K562 (cell line): ENCODE data around the gene CACTIN. TPM values are rescaled to one million over a fixed set of nuclear protein-coding genes. Genes with fewer than 3 reads are reported as not detected.

Experiments used
- ATF1 ChIP-seq, 2 experiments: fragments of 450-650 bp in 1 of 2; IDR thresholded peaks; 2 replicates each; pipeline ENCODE4 v1.6.1; 2016; ENCODE audit warnings: missing compliant biosample characterization in 1 of 2, missing genetic modification characterization in 1 of 2
- BHLHE40 ChIP-seq: IDR thresholded peaks from 2 replicates; pipeline ENCODE4 v1.6.1; 2011; ENCODE audit warnings: low read length, improper control_type of control experiment
- ETV1 ChIP-seq: fragments of 450-650 bp; conservative IDR thresholded peaks from 2 replicates; pipeline ENCODE4 v1.6.1; 2016; ENCODE audit warnings: missing genetic modification characterization, control low read depth, low read depth, missing compliant biosample characterization
- GATA2 ChIP-seq: sonication (generic); formaldehyde crosslinking; IDR thresholded peaks from 2 replicates; pipeline ENCODE4 v1.4.0; 2020; ENCODE audit warnings: mild to moderate bottlenecking, missing genetic modification reagents
- JUND ChIP-seq, 2 experiments: IDR thresholded peaks; 2 replicates in 1 of 2; 3 replicates in 1 of 2; pipeline ENCODE4 v1.6.1; 2011; ENCODE audit warnings: borderline replicate concordance in 2 of 2, low read depth in 2 of 2, low read length in 2 of 2, improper control_type of control experiment in 1 of 2, missing biosample characterization in 1 of 2, missing genetic modification characterization in 1 of 2, missing genetic modification reagents in 1 of 2
- KLF10 ChIP-seq: fragments of 250-450 bp; sonication (Bioruptor Pico); IDR thresholded peaks from 2 replicates; pipeline ENCODE4 v1.6.1; 2021; ENCODE audit warnings: matching md5 sums
- MAZ ChIP-seq, 2 experiments: fragments of 450-650 bp in 1 of 2; sonication (generic) in 1 of 2; formaldehyde crosslinking; IDR thresholded peaks in 1 of 2; conservative IDR thresholded peaks in 1 of 2; 2 replicates each; pipeline versions ENCODE4 v1.4.0 to v1.5.0; 2020; ENCODE audit warnings: mild to moderate bottlenecking in 1 of 2, missing genetic modification reagents in 1 of 2
- NCOR1 ChIP-seq: fragments of 450-650 bp; IDR thresholded peaks from 2 replicates; pipeline ENCODE4 v1.6.1; 2016; ENCODE audit warnings: mild to moderate bottlenecking, moderate library complexity
- RB1 ChIP-seq: fragments of 450-650 bp; IDR thresholded peaks from 2 replicates; pipeline ENCODE4 v1.6.1; 2017; ENCODE audit warnings: low read depth, mild to moderate bottlenecking
- RBBP5 ChIP-seq: fragments of 200-600 bp; sonication (generic); IDR thresholded peaks from 2 replicates; pipeline ENCODE4 v1.6.1; 2012; ENCODE audit warnings: borderline replicate concordance, mild to moderate bottlenecking, low read length, control low read depth, inconsistent platforms; ENCODE audit not compliant: insufficient read depth, poor library complexity, severe bottlenecking
- SAP30 ChIP-seq: fragments of 200-600 bp; sonication (generic); IDR thresholded peaks from 2 replicates; pipeline ENCODE4 v1.6.1; 2012; ENCODE audit warnings: borderline replicate concordance, low read depth, mild to moderate bottlenecking, moderate library complexity, low read length, control low read depth, inconsistent platforms; ENCODE audit not compliant: insufficient read depth, poor library complexity, severe bottlenecking
- SFPQ ChIP-seq: fragments of 200-400 bp; formaldehyde crosslinking; IDR thresholded peaks from 2 replicates; pipeline ENCODE4 v1.6.1; 2017; ENCODE audit warnings: mild to moderate bottlenecking, low read depth, low read length, moderate library complexity
- SP1 ChIP-seq: sonication (generic); formaldehyde crosslinking; IDR thresholded peaks from 2 replicates; pipeline ENCODE4 v1.8.1; 2022; ENCODE audit warnings: mild to moderate bottlenecking, missing genetic modification reagents
- SRF ChIP-seq, 2 experiments: fragments of 250-450, 450-650 bp in 1 of 2; sonication (Bioruptor Pico) in 1 of 2; sonication (generic) in 1 of 2; formaldehyde crosslinking; IDR thresholded peaks; 2 replicates each; pipeline versions ENCODE4 v1.5.0 to v1.5.1; 2020 to 2022; ENCODE audit warnings: mild to moderate bottlenecking in 1 of 2, missing genetic modification reagents in 1 of 2
- TARDBP ChIP-seq: fragments of 450-650 bp; IDR thresholded peaks from 2 replicates; pipeline ENCODE4 v1.6.1; 2016
- THRAP3 ChIP-seq: fragments of 450-650 bp; IDR thresholded peaks from 2 replicates; pipeline ENCODE4 v1.6.1; 2016; ENCODE audit warnings: mild to moderate bottlenecking, inconsistent platforms, borderline replicate concordance
- TSC22D4 ChIP-seq: fragments of 450-650 bp; IDR thresholded peaks from 2 replicates; pipeline ENCODE4 v1.6.1; 2016; ENCODE audit warnings: missing genetic modification characterization, missing biosample characterization, control low read depth
- WHSC1 ChIP-seq: IDR thresholded peaks from one replicate; pipeline ENCODE4 v1.6.1; 2012; ENCODE audit warnings: low read length, control low read depth, inconsistent platforms
- ZNF175 ChIP-seq: fragments of 200-800 bp; sonication (Bioruptor generic); IDR thresholded peaks from 2 replicates; pipeline ENCODE4 v1.6.1; 2016; ENCODE audit warnings: low read depth, mild to moderate bottlenecking, missing genetic modification characterization, missing compliant biosample characterization
- ZNF561 ChIP-seq: fragments of 450-650 bp; formaldehyde crosslinking; conservative IDR thresholded peaks from 2 replicates; pipeline ENCODE4 v1.4.0; 2020; ENCODE audit warnings: mild to moderate bottlenecking, moderate library complexity
- polyA plus RNA-seq, 8 experiments: library from polyadenylated mRNA; depleted of rRNA in 4 of 8; stranded (reverse) in 5 of 8; unstranded in 3 of 8; fragments of >200 nt; fragmentation: Nextera tagmentation in 2 of 8; fragmentation: Illumina TruSeq in 1 of 8; extraction: Ambion mirVana in 2 of 8; extraction: Trizol in 1 of 8; gene quantifications; 2 replicates each; pipeline versions ENCODE4 v1.2.1 to v1.2.3, GENCODE V29; 2011 to 2014; ENCODE audit warnings: inconsistent platforms in 1 of 8, missing spikeins in 1 of 8
- total RNA-seq, 7 experiments: library from RNA; depleted of rRNA in 6 of 7; stranded (reverse); fragments of >200 nt in 6 of 7; fragmentation: Illumina TruSeq in 2 of 7; extraction: Trizol in 2 of 7; gene quantifications; 2 replicates each; pipeline versions ENCODE4 v1.2.1 to v1.2.3, GENCODE V29; 2011 to 2021; ENCODE audit warnings: low replicate concordance in 1 of 7

CACTIN gene
- total and polyA plus RNA-seq, 9 of the 15 experiments (the other 6 are each of a cell fraction or from before 2014, with no cell fraction given), result 0.15 to 49.2 (median 15.0) TPM

- TF ChIP-seq SFPQ, result no peak
- TF ChIP-seq SRF (CRISPR knock-in tag; IDR thresholded peaks at IDR 0.05), result peak in 1 of 2 experiments; percentile 58; a peak in 1 of 4 replicates
- peak; percentile 84 for TF ChIP-seq GATA2
- no peak for TF ChIP-seq KLF10 (CRISPR knock-in tag)
- no peak for TF ChIP-seq TSC22D4 (tag)
- no peak for TF ChIP-seq ZNF175 (CRISPR knock-in tag)
- peak; percentile 32 for TF ChIP-seq RBBP5
- 0 out of 2 replicates have a peak, but pooled peaks have one; percentile 18 for TF ChIP-seq ETV1 (tag)
- no peak for TF ChIP-seq WHSC1
- no peak for TF ChIP-seq SAP30
- TF ChIP-seq MAZ (CRISPR knock-in tag; conservative IDR thresholded peaks at IDR 0.05 in 1 of 2, IDR thresholded peaks at IDR 0.05 in 1 of 2), result peak; percentile 29 to 35; a peak in 2 of 4 replicates
- TF ChIP-seq TARDBP, result no peak
- 0 out of 2 replicates have a peak, but pooled peaks have one; percentile 27 for TF ChIP-seq ATF1 (CRISPR knock-in tag; IDR thresholded peaks at IDR 0.05)
- peak; percentile 57 for TF ChIP-seq ATF1 (tag; IDR thresholded peaks at IDR 0.05)
- TF ChIP-seq RB1, result no peak
- TF ChIP-seq THRAP3, result no peak
- TF ChIP-seq JUND (IDR thresholded peaks at IDR 0.05; ENCODE audit: borderline replicate concordance, low read depth, low read length), result no peak; the same call in 1 of the 2 replicates
- TF ChIP-seq JUND (tag; IDR thresholded peaks at IDR 0.05; ENCODE audit: borderline replicate concordance, low read depth, low read length), result no peak; the same call in 2 of the 3 replicates
- TF ChIP-seq NCOR1, result no peak
- no peak for TF ChIP-seq ZNF561 (CRISPR knock-in tag)
- TF ChIP-seq BHLHE40, result peak; percentile 78
- peak; percentile 80 for TF ChIP-seq SP1 (CRISPR knock-in tag)
Measured at GRCh38 chr19:3572132-3572854, 54.3 kb downstream of the CACTIN start (continued).
